IPS-20b (cell line): Measurements from ENCODE around the gene FGF22.
A peak's percentile ranks its signal among the peaks of the same experiment; 100 is the strongest.
"Not testable (repeated sequence)": the region's sequence is repeated elsewhere in the genome, so short reads cannot be mapped to it uniquely, and the experiment has no call there.

Source experiments
- H3K27ac ChIP-seq: one replicate; pipeline ENCODE4 v1.5.1; 2013; ENCODE audit warnings: low read length
- H3K27me3 ChIP-seq: 2 replicates; pipeline ENCODE4 v1.6.1; 2013; ENCODE audit warnings: mild to moderate bottlenecking, low read length, inconsistent platforms; ENCODE audit not compliant: insufficient read depth
- H3K36me3 ChIP-seq: 2 replicates; pipeline ENCODE4 v1.6.1; 2013; ENCODE audit warnings: low read depth, mild to moderate bottlenecking, inconsistent platforms, low read length, moderate library complexity; ENCODE audit not compliant: insufficient read depth
- H3K4me1 ChIP-seq: 2 replicates; pipeline ENCODE4 v1.6.1; 2013; ENCODE audit warnings: mild to moderate bottlenecking, control low read depth, inconsistent platforms, low read length, moderate library complexity; ENCODE audit not compliant: insufficient read depth
- H3K4me3 ChIP-seq: 2 replicates; pipeline ENCODE4 v1.5.1; 2013; ENCODE audit warnings: mild to moderate bottlenecking, low read length, inconsistent platforms
- H3K9ac ChIP-seq: 2 replicates; pipeline ENCODE4 v1.6.1; 2013; ENCODE audit warnings: low read depth, mild to moderate bottlenecking, inconsistent platforms, low read length, moderate library complexity
- H3K9me3 ChIP-seq: 2 replicates; pipeline ENCODE4 v1.6.1; 2013; ENCODE audit warnings: mild to moderate bottlenecking, low read depth, low read length, inconsistent platforms; ENCODE audit not compliant: insufficient read depth

Gene FGF22

GRCh38 chr19:626566-626965, 13.1 kb upstream of the FGF22 start:
- H3K9me3 ChIP-seq, H3K27me3 ChIP-seq, H3K4me1 ChIP-seq, H3K9ac ChIP-seq, H3K4me3 ChIP-seq, H3K27ac ChIP-seq: not testable (repeated sequence)
- peaks cover 57% of the 10 kb centered on the region for H3K36me3 ChIP-seq

GRCh38 chr19:628168-628567, 11.5 kb upstream of the FGF22 start:
- H3K9me3 ChIP-seq: no peaks in the 10 kb centered on the region
- H3K9ac ChIP-seq: no peak overlapping the region
- no peak overlapping the region for H3K27ac ChIP-seq
- H3K36me3 ChIP-seq: peaks cover 52% of the 10 kb centered on the region
- no peaks in the 10 kb centered on the region for H3K27me3 ChIP-seq
- H3K4me1 ChIP-seq: no peaks in the 10 kb centered on the region
- H3K4me3 ChIP-seq: no peak overlapping the region

- not testable (repeated sequence) for H3K27ac ChIP-seq, H3K9me3 ChIP-seq
Observed at GRCh38 chr19:629515-629914, 10.2 kb upstream of the FGF22 start.

GRCh38 chr19:629961-630714, 9.5 kb upstream of the FGF22 start:
- H3K36me3 ChIP-seq: peaks cover 38% of the 10 kb centered on the region
- no peak overlapping the region for H3K27ac ChIP-seq
- no peak overlapping the region for H3K4me3 ChIP-seq
- H3K27me3 ChIP-seq: no peaks in the 10 kb centered on the region
- H3K9me3 ChIP-seq: no peaks in the 10 kb centered on the region
- no peaks in the 10 kb centered on the region for H3K4me1 ChIP-seq
- H3K9ac ChIP-seq: no peak overlapping the region

More at GRCh38 chr19:629515-629914, 10.2 kb upstream of the FGF22 start:
- not testable (repeated sequence) for H3K27me3 ChIP-seq, H3K9ac ChIP-seq, H3K4me3 ChIP-seq, H3K4me1 ChIP-seq
- H3K36me3 ChIP-seq: peaks cover 42% of the 10 kb centered on the region

DNA sequence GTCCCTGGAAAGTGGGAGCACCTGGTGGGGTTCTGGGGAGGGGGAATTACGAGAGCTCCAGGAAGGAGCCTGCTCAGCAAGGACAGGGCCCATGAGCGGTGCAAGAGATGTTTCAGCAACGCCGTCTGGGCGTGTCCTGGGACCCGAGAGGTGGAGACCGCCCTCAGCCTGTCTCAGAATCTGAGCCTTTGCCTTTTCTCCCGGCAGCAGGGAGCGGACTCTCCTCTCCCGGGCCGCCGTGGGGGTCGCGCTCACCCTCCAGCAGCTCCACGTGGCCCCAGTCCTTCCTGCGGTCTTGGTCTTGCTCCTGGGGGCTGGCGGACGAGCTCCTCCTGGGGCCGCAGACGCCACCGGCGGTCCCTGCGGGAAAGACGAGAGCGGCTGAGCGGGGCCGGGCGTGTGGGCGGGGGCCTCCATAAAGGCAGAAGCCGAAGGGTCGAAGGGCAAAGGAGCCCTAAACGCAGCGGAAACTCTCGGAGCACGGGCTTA, 7.1 kb upstream of the FGF22 start:
- H3K4me3 ChIP-seq: peak overlapping the region; percentile 99
- H3K4me1 ChIP-seq: no peaks in the 10 kb centered on the region
- H3K9me3 ChIP-seq: no peaks in the 10 kb centered on the region
- peak overlapping the region; percentile 92; the same call in 1 of the 2 replicates for H3K9ac ChIP-seq
- peaks cover 8% of the 10 kb centered on the region for H3K27me3 ChIP-seq
- H3K36me3 ChIP-seq: peaks cover 28% of the 10 kb centered on the region; the same call in 1 of the 2 replicates
- no peak overlapping the region for H3K27ac ChIP-seq

- Histone ChIP-seq H3K27ac (no peak within 1 kb of the TSS), H3K4me3 (peak within 1 kb of the TSS; percentile 99), H3K4me1 (no peaks in the 10 kb centered on the region), H3K9me3 (no peaks in the 10 kb centered on the region), H3K27me3 (peaks cover 14% of the 10 kb centered on the region), H3K36me3 (peaks cover 23% of the 10 kb centered on the region; the same call in 1 of the 2 replicates), H3K9ac (peak within 1 kb of the TSS; percentile 92; the same call in 1 of the 2 replicates)
Observed at GRCh38 chr19:633068-633785, 6.5 kb upstream of the FGF22 start, which contains the start of gene POLRMT. POLRMT (minus strand) TSS chr19:633537; CDS start chr19:633512, 25 bp downstream.

DNA sequence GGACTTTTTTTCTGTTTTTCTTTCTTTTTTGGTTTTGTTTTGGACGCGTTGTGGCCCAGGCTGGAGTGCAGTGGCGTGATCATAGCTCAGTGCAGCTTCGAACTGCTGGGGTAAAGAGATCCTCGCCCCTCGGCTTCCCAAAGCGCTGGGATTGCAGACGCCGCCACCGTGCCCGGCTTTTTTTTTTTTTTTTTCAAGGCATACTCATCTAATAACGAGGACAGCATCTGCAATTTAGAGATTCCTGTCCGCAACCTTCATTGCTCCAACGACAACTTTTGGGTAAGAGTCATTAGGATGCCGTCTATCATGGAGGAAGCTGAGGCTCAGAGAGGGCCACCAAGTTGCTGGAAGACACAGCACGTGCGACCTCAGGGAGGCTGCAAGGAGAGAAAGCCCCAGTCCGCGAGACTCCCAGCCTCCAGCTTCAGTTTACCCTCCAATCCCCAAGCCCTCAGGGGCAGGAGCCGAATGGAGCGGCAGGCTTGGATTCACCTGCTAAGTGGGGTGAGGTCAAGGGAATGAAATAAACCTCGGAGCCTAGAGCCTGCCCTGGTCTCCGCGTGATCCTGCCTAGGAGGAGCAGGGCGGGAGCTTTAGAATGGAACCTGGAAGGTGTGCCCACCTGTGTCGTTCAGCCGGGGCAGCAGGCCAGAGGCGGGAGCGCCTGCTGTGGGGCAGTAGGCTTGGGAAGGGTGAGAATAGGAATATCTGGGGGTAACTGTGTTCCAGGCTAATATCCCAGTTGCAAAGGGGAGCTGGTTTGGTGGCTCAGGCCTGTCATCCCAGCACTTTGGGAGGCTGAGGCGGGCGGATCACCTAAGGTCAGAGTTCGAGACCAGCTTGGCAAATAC, 5.7 kb upstream of the FGF22 start:
- Histone ChIP-seq H3K27me3 (peaks cover 22% of the 10 kb centered on the region), H3K36me3 (peaks cover 15% of the 10 kb centered on the region; the same call in 1 of the 2 replicates), H3K9ac (peak overlapping the region; percentile 79; the same call in 1 of the 2 replicates), H3K9me3 (no peaks in the 10 kb centered on the region), H3K4me3 (peak overlapping the region; percentile 99), H3K4me1 (no peaks in the 10 kb centered on the region), H3K27ac (no peak overlapping the region)

DNA sequence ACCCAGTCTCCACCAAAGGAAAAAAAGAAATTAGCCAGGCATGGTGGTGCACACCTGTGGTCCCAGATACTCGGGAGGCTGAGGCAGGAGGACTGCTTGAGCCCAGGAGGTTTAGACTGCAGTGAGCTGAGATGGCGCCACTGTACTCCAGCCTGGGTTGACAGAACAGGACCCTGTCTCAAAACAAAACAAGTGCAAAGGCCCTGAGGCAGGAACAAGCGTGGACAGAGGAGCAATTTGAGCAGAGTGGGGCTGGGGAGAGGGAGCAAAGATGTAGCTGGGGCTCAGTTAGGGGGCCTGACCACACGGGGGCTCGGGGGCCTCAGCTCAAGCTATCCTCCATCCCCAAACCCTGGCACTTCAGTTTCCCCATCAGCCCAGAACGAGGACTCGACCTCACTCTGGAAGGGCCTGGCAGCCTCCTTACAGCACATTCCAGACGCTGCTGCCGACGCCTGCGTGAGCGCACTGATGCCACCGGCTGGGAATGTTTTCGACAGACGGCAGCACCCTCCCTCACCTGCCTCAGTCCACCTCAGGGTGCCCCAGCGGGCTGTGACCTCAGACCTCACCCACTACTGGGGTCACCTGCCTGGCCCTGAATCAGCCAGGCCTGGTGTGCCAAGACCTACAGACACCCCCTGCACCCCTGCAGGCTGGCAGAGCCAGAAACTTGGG, 4.6 kb upstream of the FGF22 start:
- Histone ChIP-seq H3K27ac (no peak overlapping the region), H3K4me1 (no peaks in the 10 kb centered on the region), H3K27me3 (peaks cover 26% of the 10 kb centered on the region), H3K4me3 (no peak overlapping the region), H3K36me3 (peaks cover 11% of the 10 kb centered on the region; the same call in 1 of the 2 replicates), H3K9ac (no peak overlapping the region), H3K9me3 (no peaks in the 10 kb centered on the region)

DNA sequence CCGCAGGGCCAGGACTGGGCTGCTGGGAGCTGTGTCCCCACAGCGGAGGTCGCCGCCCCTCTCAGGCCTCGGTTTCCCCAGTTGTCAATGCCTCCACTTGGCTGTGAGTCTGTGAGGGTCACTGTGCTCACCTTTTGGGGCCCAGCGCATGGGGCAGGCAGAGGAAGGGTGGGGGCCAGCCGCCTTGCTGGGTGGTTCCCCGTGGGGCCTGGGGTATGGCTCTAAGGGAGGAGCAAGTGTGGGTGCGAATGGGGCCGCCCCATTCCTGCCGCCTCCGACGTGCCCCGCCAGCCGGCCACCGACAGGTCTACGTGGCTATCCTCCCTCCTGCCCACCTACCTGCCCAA, 800 bp upstream of the FGF22 start:
- H3K27me3 ChIP-seq: peaks cover 26% of the 10 kb centered on the region
- H3K4me1 ChIP-seq: no peaks in the 10 kb centered on the region
- no peaks in the 10 kb centered on the region for H3K9me3 ChIP-seq
- H3K36me3 ChIP-seq: no peaks in the 10 kb centered on the region
- no peak overlapping the region for H3K27ac ChIP-seq
- no peak overlapping the region for H3K9ac ChIP-seq
- H3K4me3 ChIP-seq: peak overlapping the region; percentile 58; the same call in 1 of the 2 replicates

- peaks cover 26% of the 10 kb centered on the region for H3K27me3 ChIP-seq
- H3K4me3 ChIP-seq: no peak overlapping the region; the same call in 1 of the 2 replicates
- no peaks in the 10 kb centered on the region for H3K9me3 ChIP-seq
- H3K36me3 ChIP-seq: no peaks in the 10 kb centered on the region
- H3K9ac ChIP-seq: no peak overlapping the region
- H3K27ac ChIP-seq: no peak overlapping the region
- no peaks in the 10 kb centered on the region for H3K4me1 ChIP-seq
Observed at GRCh38 chr19:640161-640558, 481 bp downstream of the FGF22 start.
